A549 (cell line): Measurements from ENCODE around the gene HS3ST3A1.

Source experiments
- CBX2 ChIP-seq: fragments of 200-600 bp; sonication (generic); IDR thresholded peaks from 2 replicates; pipeline ENCODE4 v1.6.1; 2016; ENCODE audit warnings: low read depth, mild to moderate bottlenecking, borderline replicate concordance
- CHD2 ChIP-seq: fragments of 150-350 bp; IDR thresholded peaks from 2 replicates; pipeline ENCODE4 v1.6.1; 2014; ENCODE audit warnings: low read length; ENCODE audit not compliant: partially characterized antibody
- ESRRA ChIP-seq: fragments of 150-350 bp; IDR thresholded peaks from 2 replicates; pipeline ENCODE4 v1.6.1; 2014; ENCODE audit warnings: mild to moderate bottlenecking, low read length, borderline replicate concordance
- KDM5A ChIP-seq: fragments of 200-600 bp; sonication (generic); IDR thresholded peaks from 2 replicates; pipeline ENCODE4 v1.6.1; 2016; ENCODE audit warnings: antibody characterized with exemption, mild to moderate bottlenecking
- TF ChIP-seq, protein P1 (sequence below): fragments of >200 bp; sonication (Bioruptor Twin); formaldehyde crosslinking; IDR thresholded peaks from 3 replicates; pipeline ENCODE4 v1.5.1; 2016
- TF ChIP-seq, protein P2 (sequence below): fragments of 450-650 bp; IDR thresholded peaks from 2 replicates; pipeline ENCODE4 v1.6.1; 2014; ENCODE audit warnings: antibody characterized with exemption
- TF ChIP-seq, protein P3 (sequence below): IDR thresholded peaks from 2 replicates; pipeline ENCODE4 v1.6.1; 2012
- TF ChIP-seq, protein P4 (sequence below): IDR thresholded peaks from 2 replicates; pipeline ENCODE4 v1.6.1; 2012

DNA sequence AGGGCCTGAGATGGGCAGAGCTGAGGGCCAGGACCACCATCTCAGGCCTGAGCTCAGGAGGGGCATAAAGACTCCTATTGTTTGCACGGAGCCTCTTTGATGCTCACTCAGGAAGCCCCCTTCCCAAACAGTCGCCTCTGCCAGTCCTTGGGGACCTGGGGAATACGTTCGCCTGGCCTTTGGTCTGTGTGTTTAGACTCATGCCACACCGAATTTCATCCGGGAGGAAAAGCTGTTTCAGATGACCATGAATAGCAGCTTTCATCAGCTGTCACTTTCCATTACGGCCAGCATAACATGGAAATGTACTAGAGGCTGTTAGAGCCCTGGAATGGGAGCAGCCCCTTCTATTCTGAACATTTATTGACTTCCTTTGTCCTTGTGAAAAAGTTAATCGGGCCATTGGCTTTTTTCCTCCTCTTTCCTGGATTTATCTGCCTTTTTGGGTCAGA, 139.0 kb downstream of the HS3ST3A1 start:
- TF ChIP-seq, protein P1, sequence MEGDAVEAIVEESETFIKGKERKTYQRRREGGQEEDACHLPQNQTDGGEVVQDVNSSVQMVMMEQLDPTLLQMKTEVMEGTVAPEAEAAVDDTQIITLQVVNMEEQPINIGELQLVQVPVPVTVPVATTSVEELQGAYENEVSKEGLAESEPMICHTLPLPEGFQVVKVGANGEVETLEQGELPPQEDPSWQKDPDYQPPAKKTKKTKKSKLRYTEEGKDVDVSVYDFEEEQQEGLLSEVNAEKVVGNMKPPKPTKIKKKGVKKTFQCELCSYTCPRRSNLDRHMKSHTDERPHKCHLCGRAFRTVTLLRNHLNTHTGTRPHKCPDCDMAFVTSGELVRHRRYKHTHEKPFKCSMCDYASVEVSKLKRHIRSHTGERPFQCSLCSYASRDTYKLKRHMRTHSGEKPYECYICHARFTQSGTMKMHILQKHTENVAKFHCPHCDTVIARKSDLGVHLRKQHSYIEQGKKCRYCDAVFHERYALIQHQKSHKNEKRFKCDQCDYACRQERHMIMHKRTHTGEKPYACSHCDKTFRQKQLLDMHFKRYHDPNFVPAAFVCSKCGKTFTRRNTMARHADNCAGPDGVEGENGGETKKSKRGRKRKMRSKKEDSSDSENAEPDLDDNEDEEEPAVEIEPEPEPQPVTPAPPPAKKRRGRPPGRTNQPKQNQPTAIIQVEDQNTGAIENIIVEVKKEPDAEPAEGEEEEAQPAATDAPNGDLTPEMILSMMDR = no peak
- no peak for TF ChIP-seq CHD2
- TF ChIP-seq, protein P2, sequence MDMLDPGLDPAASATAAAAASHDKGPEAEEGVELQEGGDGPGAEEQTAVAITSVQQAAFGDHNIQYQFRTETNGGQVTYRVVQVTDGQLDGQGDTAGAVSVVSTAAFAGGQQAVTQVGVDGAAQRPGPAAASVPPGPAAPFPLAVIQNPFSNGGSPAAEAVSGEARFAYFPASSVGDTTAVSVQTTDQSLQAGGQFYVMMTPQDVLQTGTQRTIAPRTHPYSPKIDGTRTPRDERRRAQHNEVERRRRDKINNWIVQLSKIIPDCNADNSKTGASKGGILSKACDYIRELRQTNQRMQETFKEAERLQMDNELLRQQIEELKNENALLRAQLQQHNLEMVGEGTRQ = no peak
- TF ChIP-seq, protein P3, sequence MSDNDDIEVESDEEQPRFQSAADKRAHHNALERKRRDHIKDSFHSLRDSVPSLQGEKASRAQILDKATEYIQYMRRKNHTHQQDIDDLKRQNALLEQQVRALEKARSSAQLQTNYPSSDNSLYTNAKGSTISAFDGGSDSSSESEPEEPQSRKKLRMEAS = no peak
- TF ChIP-seq ESRRA = no peak
- TF ChIP-seq CBX2 = no peak
- TF ChIP-seq, protein P4, sequence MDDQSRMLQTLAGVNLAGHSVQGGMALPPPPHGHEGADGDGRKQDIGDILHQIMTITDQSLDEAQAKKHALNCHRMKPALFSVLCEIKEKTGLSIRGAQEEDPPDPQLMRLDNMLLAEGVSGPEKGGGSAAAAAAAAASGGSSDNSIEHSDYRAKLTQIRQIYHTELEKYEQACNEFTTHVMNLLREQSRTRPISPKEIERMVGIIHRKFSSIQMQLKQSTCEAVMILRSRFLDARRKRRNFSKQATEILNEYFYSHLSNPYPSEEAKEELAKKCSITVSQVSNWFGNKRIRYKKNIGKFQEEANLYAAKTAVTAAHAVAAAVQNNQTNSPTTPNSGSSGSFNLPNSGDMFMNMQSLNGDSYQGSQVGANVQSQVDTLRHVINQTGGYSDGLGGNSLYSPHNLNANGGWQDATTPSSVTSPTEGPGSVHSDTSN = no peak
- no peak for TF ChIP-seq KDM5A
